SK-N-SH (cell line): Measurements from ENCODE around the gene NUTF2.

Experiments
- CHD2 ChIP-seq: fragments of 150-350 bp; IDR thresholded peaks from 2 replicates; pipeline ENCODE4 v1.6.1; 2018; ENCODE audit warnings: low read length; ENCODE audit not compliant: partially characterized antibody
- GATA2 ChIP-seq: sonication (generic); formaldehyde crosslinking; IDR thresholded peaks from 2 replicates; pipeline ENCODE4 v1.5.0; 2020; ENCODE audit warnings: mild to moderate bottlenecking, missing genetic modification reagents
- JUND ChIP-seq: IDR thresholded peaks from 2 replicates; pipeline ENCODE4 v1.4.0; 2012
- TAF1 ChIP-seq: IDR thresholded peaks from 2 replicates; pipeline ENCODE4 v1.6.1; 2012; ENCODE audit warnings: low read depth, mild to moderate bottlenecking, low read length, moderate library complexity, borderline replicate concordance
- TF ChIP-seq, protein P1 (sequence below): fragments of 200-600 bp; sonication (generic); IDR thresholded peaks from 2 replicates; pipeline ENCODE4 v1.6.1; 2017; ENCODE audit warnings: antibody characterized with exemption, mild to moderate bottlenecking, moderate library complexity

DNA sequence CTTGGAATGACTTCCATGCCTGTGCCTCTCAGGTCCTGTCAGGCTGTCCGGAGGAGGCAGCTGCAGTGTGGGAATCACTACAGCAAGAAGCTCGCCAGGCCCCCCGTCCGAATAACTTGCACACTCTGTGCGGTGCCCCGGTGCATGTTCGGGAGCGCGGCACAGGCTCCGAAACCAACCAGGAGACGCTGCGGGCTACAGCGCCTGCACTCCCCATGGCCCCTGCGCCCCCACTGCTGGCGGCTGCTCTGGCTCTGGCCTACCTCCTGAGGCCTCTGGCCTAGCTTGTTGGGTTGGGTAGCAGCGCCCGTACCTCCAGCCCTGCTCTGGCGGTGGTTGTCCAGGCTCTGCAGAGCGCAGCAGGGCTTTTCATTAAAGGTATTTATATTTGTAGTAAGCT lies 39.2 kb downstream of the NUTF2 start:
- TF ChIP-seq, protein P1, sequence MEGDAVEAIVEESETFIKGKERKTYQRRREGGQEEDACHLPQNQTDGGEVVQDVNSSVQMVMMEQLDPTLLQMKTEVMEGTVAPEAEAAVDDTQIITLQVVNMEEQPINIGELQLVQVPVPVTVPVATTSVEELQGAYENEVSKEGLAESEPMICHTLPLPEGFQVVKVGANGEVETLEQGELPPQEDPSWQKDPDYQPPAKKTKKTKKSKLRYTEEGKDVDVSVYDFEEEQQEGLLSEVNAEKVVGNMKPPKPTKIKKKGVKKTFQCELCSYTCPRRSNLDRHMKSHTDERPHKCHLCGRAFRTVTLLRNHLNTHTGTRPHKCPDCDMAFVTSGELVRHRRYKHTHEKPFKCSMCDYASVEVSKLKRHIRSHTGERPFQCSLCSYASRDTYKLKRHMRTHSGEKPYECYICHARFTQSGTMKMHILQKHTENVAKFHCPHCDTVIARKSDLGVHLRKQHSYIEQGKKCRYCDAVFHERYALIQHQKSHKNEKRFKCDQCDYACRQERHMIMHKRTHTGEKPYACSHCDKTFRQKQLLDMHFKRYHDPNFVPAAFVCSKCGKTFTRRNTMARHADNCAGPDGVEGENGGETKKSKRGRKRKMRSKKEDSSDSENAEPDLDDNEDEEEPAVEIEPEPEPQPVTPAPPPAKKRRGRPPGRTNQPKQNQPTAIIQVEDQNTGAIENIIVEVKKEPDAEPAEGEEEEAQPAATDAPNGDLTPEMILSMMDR, result no peak
- no peak for TF ChIP-seq GATA2 (CRISPR knock-in tag)
- no peak for TF ChIP-seq JUND
- no peak for TF ChIP-seq CHD2
- no peak for TF ChIP-seq TAF1
